GM08714 (cell line): ENCODE data around the gene LHX2.

Experiments used
- H3K4me3 ChIP-seq: fragments of 200-500 bp; sonication (Bioruptor generic); 2 replicates; pipeline ENCODE4 v1.5.1; 2014; ENCODE audit warnings: mild to moderate bottlenecking, low read length, inconsistent platforms
- ZNF274 ChIP-seq: IDR thresholded peaks from 2 replicates; pipeline ENCODE4 v1.6.1; 2012; ENCODE audit warnings: mild to moderate bottlenecking, low read depth, low read length

Gene LHX2

DNA sequence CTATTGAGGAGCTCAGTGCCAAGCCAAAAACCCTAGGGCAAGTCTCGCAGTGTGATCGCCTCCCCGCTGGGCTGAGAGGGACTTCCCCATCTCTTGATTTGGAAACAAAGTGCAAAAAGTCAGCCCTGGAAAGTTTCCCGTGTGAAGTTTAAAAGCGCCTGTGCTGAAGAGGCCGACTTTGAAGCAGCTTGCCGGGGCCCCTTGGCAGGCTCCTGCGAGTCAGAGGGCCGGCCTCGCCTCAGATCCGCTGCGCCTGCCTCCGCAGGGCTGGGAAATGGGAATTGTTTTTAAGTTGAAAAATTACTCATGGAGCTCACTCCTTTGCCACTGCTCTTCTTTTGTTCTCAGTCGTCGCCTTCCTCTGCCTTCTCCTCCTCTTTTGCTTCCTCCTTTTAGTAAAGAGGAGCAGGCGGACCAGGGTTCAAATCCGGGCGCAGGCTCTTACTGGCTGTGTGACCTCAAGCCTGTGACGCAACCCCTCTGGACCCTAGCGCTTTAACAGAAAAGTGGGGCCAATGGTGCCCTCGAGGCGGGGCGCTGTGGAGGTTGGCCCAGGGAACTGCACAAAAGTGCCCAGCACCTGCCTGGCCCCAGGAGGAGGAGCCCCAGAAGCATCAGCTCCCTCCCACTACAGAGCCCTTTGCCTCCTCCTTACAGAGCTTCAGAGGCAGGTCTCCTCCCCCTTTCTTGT is 14.7 kb upstream of the LHX2 start:
- TF ChIP-seq ZNF274: no peak
- H3K4me3 ChIP-seq: no peak overlapping the region

DNA sequence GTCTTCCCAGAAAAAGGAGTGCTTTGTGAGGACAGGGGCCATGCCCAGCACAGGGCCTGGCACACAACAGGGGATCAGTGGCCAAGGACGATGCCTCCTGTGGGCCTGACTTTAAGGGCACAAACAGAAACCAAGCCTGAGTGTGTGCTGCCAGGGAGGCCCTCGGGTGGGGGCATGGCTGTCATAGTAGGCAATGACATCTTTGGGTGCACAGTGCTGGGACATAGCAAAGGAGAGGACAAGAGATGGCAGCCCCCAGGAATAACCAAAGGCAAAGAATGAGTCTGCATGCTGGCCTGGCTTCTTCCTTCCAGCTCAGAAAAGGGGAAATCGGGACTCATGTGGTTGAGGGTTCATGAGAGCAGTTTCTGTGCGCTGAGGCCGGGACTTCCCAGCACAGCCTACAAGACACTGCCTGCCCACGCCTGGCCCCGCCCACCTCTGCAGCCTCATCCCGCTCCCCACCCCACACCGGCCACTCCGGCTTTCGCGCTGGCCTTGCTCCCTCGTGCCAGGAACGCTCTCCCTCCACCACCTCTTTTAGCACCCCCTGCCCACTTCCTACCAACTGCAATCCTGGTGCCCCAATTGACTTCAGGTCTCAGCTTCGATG is 13.8 kb upstream of the LHX2 start:
- no peak for TF ChIP-seq ZNF274
- no peak overlapping the region for H3K4me3 ChIP-seq

DNA sequence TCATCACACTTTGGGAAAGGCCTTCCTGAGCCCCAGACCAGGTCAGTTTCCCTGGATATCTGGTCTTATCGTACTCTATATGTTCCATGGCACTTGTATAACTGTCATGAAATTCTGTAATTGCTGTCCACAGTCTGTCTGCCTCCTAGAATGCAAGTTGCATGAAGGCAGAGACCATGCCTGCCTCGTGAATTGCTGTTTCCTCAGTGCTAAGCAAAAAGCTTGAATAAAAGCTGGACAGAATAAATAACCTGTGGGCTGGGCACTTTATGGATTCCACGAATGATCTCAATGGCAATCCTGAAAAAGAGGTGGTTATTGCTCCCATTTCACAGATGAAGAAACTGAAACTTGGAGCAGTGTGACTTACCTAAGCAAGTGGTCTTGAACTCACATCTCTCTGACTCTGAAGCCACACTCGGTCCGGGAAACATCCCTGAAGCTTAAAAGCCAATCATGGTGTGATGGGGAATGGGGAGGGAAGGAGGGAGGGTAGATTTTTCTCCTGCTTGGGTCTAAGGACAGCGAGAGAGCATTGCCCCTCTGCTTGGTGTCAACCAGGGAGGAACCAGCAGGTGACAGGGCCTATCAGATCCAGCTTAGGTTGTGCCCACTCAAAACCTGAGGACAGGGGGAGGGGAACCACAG is 13.2 kb upstream of the LHX2 start:
- H3K4me3 ChIP-seq: no peak overlapping the region
- TF ChIP-seq ZNF274: no peak

DNA sequence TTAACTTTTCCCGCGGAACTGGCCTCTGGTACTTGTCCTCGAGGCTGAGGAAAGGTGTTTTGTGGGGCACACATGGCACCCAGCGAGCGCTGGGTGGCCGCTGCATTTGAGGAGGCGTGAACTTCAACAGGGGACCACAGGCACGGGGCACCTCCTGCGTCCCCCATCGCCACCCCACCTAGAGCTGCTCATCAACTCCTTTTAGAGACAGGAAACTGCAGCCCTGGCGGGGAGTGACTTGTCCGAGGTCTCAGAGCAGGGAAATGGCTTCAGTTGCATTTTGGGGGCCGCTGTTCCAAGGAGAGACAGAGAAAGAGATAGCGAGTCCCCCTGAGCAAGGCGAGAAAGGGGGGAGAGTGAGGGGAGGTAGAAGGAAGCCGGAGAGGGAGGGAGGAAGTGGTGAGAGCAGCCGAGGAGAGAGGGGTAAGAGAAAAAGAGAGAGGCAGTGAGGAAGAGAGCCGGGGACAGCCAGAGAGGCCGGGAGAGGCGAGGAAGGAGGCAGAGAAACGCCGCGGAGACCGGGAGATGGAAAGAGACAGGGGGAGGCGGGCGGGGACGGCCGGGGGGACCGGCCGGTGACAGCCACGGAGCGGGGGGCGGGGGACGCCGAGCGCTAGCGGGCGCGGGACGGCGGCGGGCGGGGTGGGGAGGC is 12.5 kb upstream of the LHX2 start:
- H3K4me3 ChIP-seq: peak overlapping the region; percentile 50
- TF ChIP-seq ZNF274: no peak

DNA sequence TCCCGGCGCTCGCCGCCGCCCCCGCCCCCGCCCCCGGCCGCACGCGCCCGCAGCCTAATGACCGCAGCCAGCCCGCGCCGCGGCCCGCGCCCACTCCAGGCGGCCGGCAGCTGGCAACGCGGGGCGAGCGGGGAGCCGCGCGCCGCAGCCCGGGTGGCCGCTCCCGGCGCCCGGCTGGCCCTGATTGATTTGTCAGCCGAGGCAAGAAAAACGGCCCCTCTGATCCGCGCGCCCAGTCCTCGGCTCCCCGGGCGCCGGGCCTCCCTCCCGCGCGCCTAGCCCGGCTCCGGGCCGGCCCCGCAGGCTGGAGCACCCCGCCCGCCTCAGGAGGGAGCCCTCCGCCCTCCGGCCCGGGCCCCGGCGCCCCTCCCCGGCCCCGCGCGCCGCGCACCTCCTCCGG is 11.9 kb upstream of the LHX2 start:
- H3K4me3 ChIP-seq: peak overlapping the region; percentile 30; the same call in 1 of the 2 replicates
- TF ChIP-seq ZNF274: no peak

DNA sequence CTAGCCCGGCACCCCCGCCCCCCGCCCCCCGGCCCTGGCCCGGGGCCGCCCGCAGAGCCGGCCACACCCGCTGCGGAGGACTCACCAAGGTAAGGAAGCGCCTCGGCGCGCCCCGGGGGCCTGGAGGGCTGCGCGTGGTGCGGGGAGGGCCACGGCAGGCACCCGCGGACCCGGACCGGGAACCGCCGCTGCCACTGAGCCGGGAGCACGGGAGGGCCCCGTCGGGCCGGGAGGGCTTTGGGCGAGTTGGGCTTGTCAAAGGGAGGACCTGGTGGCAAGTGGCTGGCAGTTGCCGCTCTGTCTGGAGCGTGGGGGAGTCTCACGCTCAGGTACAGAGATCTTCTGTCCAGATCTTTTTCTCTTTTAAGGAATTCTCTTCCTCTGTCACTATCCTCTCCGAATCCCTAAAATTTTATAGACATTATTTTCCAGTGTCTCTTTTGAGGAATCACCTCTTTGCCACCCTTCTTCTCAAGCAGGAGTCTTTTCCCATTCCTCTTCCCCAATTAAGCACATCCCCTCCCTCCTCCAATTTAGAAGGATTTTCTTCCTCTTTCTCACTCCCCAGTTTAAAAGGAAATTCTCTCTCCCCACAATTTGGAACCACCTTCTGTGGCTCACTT is 11.3 kb upstream of the LHX2 start:
- peak overlapping the region; percentile 54; the same call in 1 of the 2 replicates for H3K4me3 ChIP-seq

DNA sequence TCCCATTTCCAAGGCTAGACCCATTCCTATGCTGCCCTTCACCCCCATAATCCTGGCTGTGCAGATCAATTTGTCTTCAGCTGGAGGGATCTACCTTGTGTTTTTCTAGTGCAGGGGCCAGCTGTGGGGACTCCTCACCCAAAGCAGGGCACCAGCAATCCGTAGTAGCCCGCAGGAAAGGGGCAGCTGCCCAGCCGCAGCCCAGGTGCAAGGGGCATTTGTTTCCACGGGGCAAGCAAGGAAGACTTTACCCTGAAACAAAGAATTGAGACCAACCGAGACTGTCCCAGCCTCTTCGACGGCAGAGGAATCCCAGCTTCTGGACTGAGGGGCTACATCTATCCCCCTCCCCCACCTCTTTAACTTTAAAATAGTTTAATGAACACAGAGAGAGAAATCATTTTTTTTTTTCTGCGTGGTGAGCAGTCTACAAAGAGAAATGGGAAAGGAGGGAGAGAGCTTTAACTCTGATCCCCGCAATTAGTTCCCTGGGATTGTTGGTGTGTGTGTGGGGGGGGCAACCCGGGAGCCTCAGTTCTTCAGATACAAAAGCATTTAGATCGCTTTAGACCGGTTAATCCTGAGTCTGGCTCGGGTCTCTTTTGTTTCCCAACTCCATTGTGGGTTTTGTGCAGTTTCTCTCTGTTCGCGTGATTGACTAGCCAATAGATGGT is 10.6 kb upstream of the LHX2 start:
- H3K4me3 ChIP-seq: peak overlapping the region; percentile 54; the same call in 1 of the 2 replicates
- TF ChIP-seq ZNF274: no peak

More for the DNA sequence above, 11.3 kb upstream of the LHX2 start:
- no peak for TF ChIP-seq ZNF274

DNA sequence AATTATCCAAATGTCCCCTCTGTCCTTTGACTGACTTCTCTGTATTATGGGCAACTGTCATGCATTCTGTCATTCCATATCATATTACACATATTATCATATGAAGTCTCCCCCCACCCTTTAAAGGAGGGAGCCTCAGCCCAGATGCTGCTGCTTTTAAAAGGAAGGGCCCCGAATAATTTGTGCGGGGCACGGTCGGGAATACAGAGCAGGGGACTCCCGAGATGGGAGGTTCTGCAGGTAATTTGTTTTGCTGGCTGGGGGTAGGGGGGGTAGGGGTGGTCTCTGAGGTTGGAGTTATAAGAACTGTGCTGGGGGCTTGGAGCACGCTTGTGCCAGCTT is 10.1 kb upstream of the LHX2 start:
- no peak for TF ChIP-seq ZNF274
- H3K4me3 ChIP-seq: peak overlapping the region; percentile 22; the same call in 1 of the 2 replicates

DNA sequence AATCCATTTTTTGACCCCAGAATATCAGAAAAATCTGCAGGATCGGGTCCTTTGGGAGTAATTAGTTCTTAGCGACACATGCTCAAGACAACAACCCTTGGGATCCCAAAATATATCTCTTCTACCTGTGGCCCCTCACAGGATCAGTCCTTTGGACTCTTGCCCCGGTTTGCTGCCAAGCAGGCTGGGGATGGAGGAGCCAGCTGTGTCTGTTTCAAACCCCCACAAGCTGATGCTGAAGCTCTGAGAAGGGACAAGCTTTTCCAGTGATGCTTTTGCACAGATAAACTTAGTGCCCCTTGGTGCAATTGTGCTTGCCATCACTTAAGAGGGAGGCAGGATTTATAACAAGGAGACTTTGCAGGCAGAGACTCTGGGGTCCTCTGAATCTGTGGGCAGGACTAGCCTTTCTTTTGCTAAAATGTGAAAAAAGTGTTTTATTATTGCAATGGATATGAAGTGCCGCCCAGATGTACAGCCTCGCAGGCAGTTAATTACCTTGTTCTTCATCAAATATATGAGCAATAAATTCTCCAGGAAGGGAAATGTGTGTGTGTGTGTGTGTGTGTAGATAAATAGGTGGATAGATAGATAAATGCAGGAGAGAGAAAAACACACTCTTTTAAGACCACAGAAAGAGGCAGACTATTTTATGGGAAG is 9.6 kb upstream of the LHX2 start:
- H3K4me3 ChIP-seq: no peak overlapping the region; the same call in 1 of the 2 replicates
- TF ChIP-seq ZNF274: no peak

DNA sequence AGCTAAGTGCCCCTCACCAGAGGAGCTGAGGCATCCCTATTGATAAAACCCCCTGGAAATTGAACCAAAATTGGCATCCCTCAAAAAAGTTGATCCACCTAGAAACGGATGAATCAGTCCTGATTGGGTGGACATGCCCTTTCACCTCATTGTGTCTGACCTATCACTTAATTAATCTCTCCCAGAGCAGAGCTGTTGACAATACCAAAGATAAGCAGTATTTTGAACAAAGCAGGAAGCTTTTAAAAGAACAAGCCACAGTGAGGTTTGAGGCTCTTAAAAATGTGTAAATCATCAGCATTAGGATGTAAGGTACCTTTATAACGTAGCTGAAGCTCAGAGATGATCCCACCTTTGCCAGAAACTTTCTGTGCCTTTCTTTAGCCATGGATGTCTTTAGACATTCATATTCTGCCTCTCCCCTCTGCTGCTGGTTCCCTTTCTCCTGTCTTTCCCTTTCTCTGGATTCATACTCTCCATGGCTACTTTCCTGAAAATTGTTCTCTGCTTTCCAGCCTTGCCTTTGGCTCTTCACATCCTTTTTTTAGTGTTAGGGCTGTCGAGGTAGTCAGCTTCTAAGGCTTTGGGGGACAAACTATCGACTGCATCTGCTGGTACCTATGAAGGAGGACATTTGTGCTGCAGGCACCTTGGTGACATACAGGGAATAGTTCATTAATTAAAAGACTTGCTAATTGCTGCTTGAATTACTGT is 7.8 kb upstream of the LHX2 start:
- no peak for TF ChIP-seq ZNF274
- no peak overlapping the region for H3K4me3 ChIP-seq

DNA sequence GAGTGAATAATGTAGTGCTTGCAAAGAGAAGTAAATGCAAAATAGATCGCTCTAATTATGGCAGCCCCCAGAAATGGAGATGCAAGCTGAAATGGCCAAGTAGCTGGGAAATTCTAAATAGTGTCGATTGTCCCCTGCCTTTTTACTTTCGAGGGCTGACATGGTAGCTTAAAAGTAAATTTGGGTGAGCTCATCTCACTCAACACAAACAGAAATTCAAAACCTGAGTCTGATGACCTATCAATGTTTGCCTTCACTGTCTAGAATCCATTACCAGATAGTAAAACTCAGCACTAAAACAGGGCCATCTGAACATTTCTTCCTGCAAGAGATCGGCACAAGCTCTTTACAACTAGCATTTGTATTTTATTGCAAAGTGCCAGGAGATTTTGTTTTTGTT is 7.0 kb upstream of the LHX2 start:
- no peak for TF ChIP-seq ZNF274
- H3K4me3 ChIP-seq: no peak overlapping the region

DNA sequence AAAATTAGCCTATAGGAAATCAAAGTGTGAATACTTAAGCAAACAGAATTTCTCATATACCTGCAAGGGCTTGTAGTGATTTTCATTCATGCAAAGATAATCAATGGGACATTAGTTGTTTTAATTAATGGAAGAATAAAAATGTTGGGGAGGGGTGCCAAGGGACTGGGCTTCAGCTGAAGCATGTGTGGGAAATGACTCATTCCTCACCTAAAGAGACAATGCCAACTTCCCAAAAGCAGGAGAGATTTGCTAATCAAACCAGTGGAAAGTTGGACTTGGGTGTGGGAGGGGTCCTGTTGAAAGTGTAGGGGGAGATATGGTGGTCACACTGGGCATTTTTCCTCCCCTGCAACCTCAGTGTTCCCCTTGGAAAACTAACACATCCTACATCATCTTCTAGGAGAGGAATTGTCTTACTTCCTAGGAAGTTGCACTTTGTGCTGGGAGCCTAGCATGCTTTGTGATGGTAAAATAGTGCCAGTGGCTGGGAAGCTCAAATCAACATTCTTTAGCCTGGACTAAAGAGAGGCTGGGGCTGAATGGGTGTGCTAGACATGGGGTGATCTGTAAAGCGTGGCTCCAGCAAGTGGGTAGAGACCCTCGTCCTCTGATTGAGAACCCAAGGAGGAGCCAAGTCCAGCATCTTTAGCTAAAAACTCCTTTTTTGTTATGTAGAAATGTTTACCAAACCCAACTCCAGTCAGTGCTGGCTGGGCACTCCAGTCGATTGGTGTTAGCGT is 6.4 kb upstream of the LHX2 start:
- TF ChIP-seq ZNF274: no peak
- no peak overlapping the region for H3K4me3 ChIP-seq
